GM18520 (cell line): ENCODE data around the gene SMARCA5.

ENCODE experiments used
- ATAC-seq: cut with Tn5 transposase; IDR thresholded peaks from one replicate; pipeline ENCODE4 v1.9.1; 2021; ENCODE audit not compliant: unreplicated experiment

The SMARCA5 gene

GRCh38 chr4:143538979-143539669 lies 25.6 kb downstream of the SMARCA5 start:
- ATAC-seq = no peak

- ATAC-seq = no peak
Measured at GRCh38 chr4:143539670-143540023, 26.1 kb downstream of the SMARCA5 start.

GRCh38 chr4:143549928-143550327 lies 36.4 kb downstream of the SMARCA5 start:
- ATAC-seq = no peak

GRCh38 chr4:143554728-143555597 lies 41.5 kb downstream of the SMARCA5 start:
- peak; percentile 69 for ATAC-seq

GRCh38 chr4:143555676-143556075 lies 42.2 kb downstream of the SMARCA5 start:
- no peak for ATAC-seq

- ATAC-seq = no peak
Measured at GRCh38 chr4:143558286-143558685, 44.8 kb downstream of the SMARCA5 start.

- ATAC-seq = peak; percentile 70
Measured at GRCh38 chr4:143558823-143559756, 45.6 kb downstream of the SMARCA5 start.

- no peak for ATAC-seq
Measured at GRCh38 chr4:143559757-143560147, 46.2 kb downstream of the SMARCA5 start.

GRCh38 chr4:143564472-143564871 lies 51.0 kb downstream of the SMARCA5 start:
- no peak for ATAC-seq

- no peak for ATAC-seq
Measured at GRCh38 chr4:143575331-143575730, 61.8 kb downstream of the SMARCA5 start.

GRCh38 chr4:143581331-143581946 lies 67.9 kb downstream of the SMARCA5 start:
- no peak for ATAC-seq

GRCh38 chr4:143585548-143585947 lies 72.0 kb downstream of the SMARCA5 start:
- no peak for ATAC-seq

GRCh38 chr4:143586080-143586479 lies 72.6 kb downstream of the SMARCA5 start:
- ATAC-seq = no peak

GRCh38 chr4:143587703-143588102 lies 74.2 kb downstream of the SMARCA5 start:
- no peak for ATAC-seq

- no peak for ATAC-seq
Measured at GRCh38 chr4:143597276-143597675, 83.8 kb downstream of the SMARCA5 start.

GRCh38 chr4:143598816-143599215 lies 85.3 kb downstream of the SMARCA5 start:
- ATAC-seq = no peak

- ATAC-seq = no peak
Measured at GRCh38 chr4:143599827-143600226, 86.3 kb downstream of the SMARCA5 start.

GRCh38 chr4:143606480-143606879 lies 93.0 kb downstream of the SMARCA5 start:
- no peak for ATAC-seq
